Renal pelvis (tissue), 4 donors: ENCODE results near the gene APOL3. TPM values are rescaled to one million over a fixed set of nuclear protein-coding genes. Genes with fewer than 3 reads are reported as not detected.
"Not testable (repeated sequence)": the region's sequence is repeated elsewhere in the genome, so short reads cannot be mapped to it uniquely, and the experiment has no call there.

ENCODE experiments used
- DNase-seq: peaks from one replicate; pipeline ENCODE4 v3.0.0-alpha.2; 2013
- polyA plus RNA-seq, 3 donors: library from polyadenylated mRNA; unstranded; fragments of 120-200 nt; gene quantifications; one replicate each; pipeline ENCODE4 v1.2.1, GENCODE V29; 2013; ENCODE audit not compliant: insufficient read length in 3 of 3

The APOL3 gene
- polyA plus RNA-seq, 3 donors, result 13.1 to 16.7 (median 15.9) TPM

GRCh38 chr22:36104435-36104834 is 56.1 kb downstream of the APOL3 start:
- DNase-seq, result no peak

- DNase-seq, result no peak
Measured at GRCh38 chr22:36103891-36104290, 56.7 kb downstream of the APOL3 start.

- no peak for DNase-seq
Measured at GRCh38 chr22:36102995-36103394, 57.6 kb downstream of the APOL3 start.

GRCh38 chr22:36101756-36102155 is 58.8 kb downstream of the APOL3 start:
- DNase-seq, result no peak

- DNase-seq, result not testable (repeated sequence)
Measured at GRCh38 chr22:36100908-36101307, 59.6 kb downstream of the APOL3 start.

GRCh38 chr22:36100134-36100824 is 60.3 kb downstream of the APOL3 start:
- no peak for DNase-seq

GRCh38 chr22:36099561-36099960 is 61.0 kb downstream of the APOL3 start:
- DNase-seq, result not testable (repeated sequence)

GRCh38 chr22:36097880-36098279 is 62.7 kb downstream of the APOL3 start:
- DNase-seq, result no peak

- DNase-seq, result not testable (repeated sequence)
Measured at GRCh38 chr22:36090772-36091171, 69.8 kb downstream of the APOL3 start.

Other genes with a start within 250 kb of the APOL3 start
- gene RBFOX2, start 131.9 kb downstream of the APOL3 start, polyA plus RNA-seq, result 100 to 1,000 TPM; 121 to 126 (median 125) TPM
- gene APOL4, start 41.1 kb upstream of the APOL3 start, polyA plus RNA-seq, result 10 to 100 TPM in 1 of 3 donors, 1 to 10 TPM in 2; 5.2 to 10.2 (median 6.1) TPM
- 10 to 100 TPM; 22.4 to 34.8 (median 34.1) TPM for gene APOL2, start 78.8 kb upstream of the APOL3 start, polyA plus RNA-seq
- 10 to 100 TPM in 1 of 3 donors, 1 to 10 TPM in 2; 8.3 to 14.9 (median 9.3) TPM for gene APOL1, start 92.4 kb upstream of the APOL3 start, polyA plus RNA-seq
- gene MYH9, start 227.2 kb upstream of the APOL3 start, polyA plus RNA-seq, result 100 to 1,000 TPM; 250 to 336 (median 293) TPM